ENCODE measurements around the gene STT3B. TPM values are rescaled to one million over a fixed set of nuclear protein-coding genes. Genes with fewer than 3 reads are reported as not detected.
A peak's percentile ranks its signal among the peaks of the same experiment; 100 is the strongest.

STT3B gene
- total RNA-seq, 4 donors from 2014 or later: 62.4 to 99.3 (median 69.0) TPM

GRCh38 chr3:31541089-31541488 is 8.4 kb downstream of the STT3B start:
- no peaks in the 10 kb centered on the region for H3K27me3 ChIP-seq
- peaks cover 46 to 53% of the 10 kb centered on the region in 2 donors for H3K4me1 ChIP-seq
- TF ChIP-seq CTCF (IDR thresholded peaks at IDR 0.05 in 4 of 5, conservative IDR thresholded peaks at IDR 0.05 in 1 of 5) (no peak), POLR2A (IDR thresholded peaks at IDR 0.05) (no peak)
- DNase-seq: no peak
- no peaks in the 10 kb centered on the region for H3K9me3 ChIP-seq
- ATAC-seq: no peak
- no peak overlapping the region for H3K4me3 ChIP-seq
- no peaks in the 10 kb centered on the region for H3K36me3 ChIP-seq
- intact Hi-C loops (cut with DNase I; ENCODE audit: low total_unique reads): no loop called here
- in situ Hi-C loops (cut with MboI; ENCODE audit: low sequenced_read_pairs in 4 of 4): loop anchor here in 1 of 4 donors (25.0 kb wide), 1 partner anchor 571 kb away; the partner anchor contains the start of gene GPD1L
- peak overlapping the region in 1 of 4 donors; percentile 6 for H3K27ac ChIP-seq

GRCh38 chr3:31542246-31542645 is 9.5 kb downstream of the STT3B start:
- Histone ChIP-seq H3K4me3 (no peak overlapping the region), H3K27ac (peak overlapping the region in 1 of 4 donors; percentile 75), H3K4me1 (peaks cover 44 to 53% of the 10 kb centered on the region in 2 donors), H3K36me3 (no peaks in the 10 kb centered on the region), H3K9me3 (no peaks in the 10 kb centered on the region), H3K27me3 (no peaks in the 10 kb centered on the region)
- intact Hi-C loops (cut with DNase I; ENCODE audit: low total_unique reads) (no loop called here), in situ Hi-C loops (cut with MboI; ENCODE audit: low sequenced_read_pairs in 4 of 4) (loop anchor here in 1 of 4 donors (25.0 kb wide), 1 partner anchor 570 kb away; the partner anchor contains the start of gene GPD1L)
- ATAC-seq (no peak), DNase-seq (no peak)
- TF ChIP-seq POLR2A (IDR thresholded peaks at IDR 0.05): no peak
- no peak for TF ChIP-seq CTCF (IDR thresholded peaks at IDR 0.05 in 4 of 5, conservative IDR thresholded peaks at IDR 0.05 in 1 of 5)

DNA sequence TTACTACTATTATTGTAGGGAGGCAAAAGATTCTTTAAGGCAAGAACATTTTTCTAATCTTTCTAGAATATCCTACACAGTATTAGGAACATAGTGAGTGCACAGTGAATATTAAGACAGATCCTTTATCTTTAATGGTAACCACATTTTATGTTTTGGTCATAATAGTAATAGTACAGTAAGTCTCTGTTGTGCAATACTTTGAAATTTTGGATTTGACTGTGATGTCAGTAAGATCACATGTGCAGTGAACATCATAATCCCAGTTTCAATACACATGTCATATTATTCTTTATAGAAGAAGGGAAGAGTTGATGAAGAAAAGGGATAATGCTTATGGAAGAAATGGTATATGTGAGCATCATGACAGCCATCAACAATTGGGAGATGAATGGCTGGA is 10.7 kb downstream of the STT3B start:
- H3K4me3 ChIP-seq: no peak overlapping the region
- H3K4me1 ChIP-seq: peaks cover 52 to 53% of the 10 kb centered on the region in 2 donors
- H3K27ac ChIP-seq: peak overlapping the region in 3 of 4 donors; percentile 1 to 75 (median 36)
- TF ChIP-seq CTCF (IDR thresholded peaks at IDR 0.05 in 4 of 5, conservative IDR thresholded peaks at IDR 0.05 in 1 of 5) (no peak), POLR2A (IDR thresholded peaks at IDR 0.05) (no peak)
- ATAC-seq (no peak), DNase-seq (no peak)
- intact Hi-C loops (cut with DNase I; ENCODE audit: low total_unique reads) (no loop called here), in situ Hi-C loops (cut with MboI; ENCODE audit: low sequenced_read_pairs in 4 of 4) (loop anchor here in 1 of 4 donors (25.0 kb wide), 1 partner anchor 569 kb away; the partner anchor contains the start of gene GPD1L)
- H3K36me3 ChIP-seq: no peaks in the 10 kb centered on the region
- H3K27me3 ChIP-seq: no peaks in the 10 kb centered on the region
- no peaks in the 10 kb centered on the region for H3K9me3 ChIP-seq

DNA sequence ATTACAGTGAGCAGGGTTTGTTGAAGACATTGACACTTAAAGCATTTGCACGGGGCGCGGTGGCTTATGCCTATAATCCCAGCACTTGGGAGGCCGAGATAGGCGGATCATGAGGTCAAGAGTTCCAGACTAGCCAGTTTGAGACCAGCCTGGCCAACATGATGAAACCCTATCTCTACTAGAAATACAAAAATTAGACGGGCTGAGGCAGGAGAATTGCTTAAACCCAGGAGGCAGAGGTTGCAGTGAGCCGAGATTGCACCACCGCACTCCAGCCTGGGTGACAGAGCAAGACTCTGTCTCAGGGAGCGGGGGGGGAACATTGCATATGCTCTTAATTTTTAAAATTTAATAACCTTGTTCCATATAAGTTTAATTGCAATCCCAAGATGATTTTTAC is 11.9 kb downstream of the STT3B start:
- in situ Hi-C loops (cut with MboI; ENCODE audit: low sequenced_read_pairs in 4 of 4): loop anchor here in 1 of 4 donors (25.0 kb wide), 1 partner anchor 568 kb away; the partner anchor contains the start of gene GPD1L
- peaks cover 52 to 54% of the 10 kb centered on the region in 2 donors for H3K4me1 ChIP-seq
- TF ChIP-seq POLR2A (IDR thresholded peaks at IDR 0.05) (no peak), CTCF (IDR thresholded peaks at IDR 0.05 in 4 of 5, conservative IDR thresholded peaks at IDR 0.05 in 1 of 5) (no peak)
- H3K9me3 ChIP-seq: no peaks in the 10 kb centered on the region
- ATAC-seq: peak; percentile 74 to 92
- DNase-seq: peak in 1 of 2 donors; percentile 74
- intact Hi-C loops (cut with DNase I; ENCODE audit: low total_unique reads): loop anchor here (1.0 kb wide), 1 partner anchor 12 kb away; the partner anchor contains the start of gene STT3B
- no peaks in the 10 kb centered on the region for H3K36me3 ChIP-seq
- H3K4me3 ChIP-seq: peak overlapping the region in 1 of 4 donors; percentile 8
- H3K27ac ChIP-seq: peak overlapping the region; percentile 68 to 82 (median 74)
- no peaks in the 10 kb centered on the region for H3K27me3 ChIP-seq
